ENCODE measurements around the gene CCM2. TPM values are rescaled to one million over a fixed set of nuclear protein-coding genes. Genes with fewer than 3 reads are reported as not detected.

The CCM2 gene
- total RNA-seq, 1 donor from 2014 or later: 62.0 TPM

- Histone ChIP-seq H3K9me3 (ENCODE audit: insufficient read depth, low read depth, low read length) (no peaks in the 10 kb centered on the region), H2AFZ (ENCODE audit: low read depth, low read length) (peak within 1 kb of the TSS; percentile 89), H3K9ac (ENCODE audit: low read length) (peak within 1 kb of the TSS; percentile 64), H4K20me1 (ENCODE audit: insufficient read depth, low read length) (peaks cover 7% of the 10 kb centered on the region), H3K4me2 (ENCODE audit: low read length) (peak within 1 kb of the TSS; percentile 92), H3K79me2 (ENCODE audit: insufficient read depth, low read length) (no peaks in the 10 kb centered on the region), H3K36me3 (ENCODE audit: insufficient read depth, low read length) (no peaks in the 10 kb centered on the region), H3K27me3 (ENCODE audit: insufficient read depth, low read length) (no peaks in the 10 kb centered on the region), H3K4me3 (ENCODE audit: insufficient read depth, low read depth, low read length) (peak within 1 kb of the TSS; percentile 67), H3K4me1 (ENCODE audit: insufficient read depth, low read length) (peaks cover 6% of the 10 kb centered on the region), H3K27ac (ENCODE audit: low read depth, low read length) (no peak within 1 kb of the TSS)
- peaks cover 2% of the 10 kb centered on the region for H3K36me3 Mint-ChIP-seq (ENCODE audit: low read depth, unreplicated experiment)
- FAIRE-seq (no peak), DNase-seq (ENCODE audit: low read depth) (peak; percentile 19)
- H3K27me3 Mint-ChIP-seq (ENCODE audit: low read depth, unreplicated experiment): no peaks in the 10 kb centered on the region
- H3K4me3 Mint-ChIP-seq (ENCODE audit: unreplicated experiment): peak within 1 kb of the TSS; percentile 79
- H3K9me3 Mint-ChIP-seq (ENCODE audit: unreplicated experiment): no peaks in the 10 kb centered on the region
- no peak within 1 kb of the TSS for H3K27ac Mint-ChIP-seq (ENCODE audit: unreplicated experiment)
- peaks cover 9% of the 10 kb centered on the region for H3K4me1 Mint-ChIP-seq (ENCODE audit: low read depth, unreplicated experiment)
- TF ChIP-seq CTCF (IDR thresholded peaks at IDR 0.05; ENCODE audit: insufficient read depth, low read depth, low read length) (no peak), EZH2 (IDR thresholded peaks at IDR 0.05; ENCODE audit: insufficient read depth, low read length) (no peak)
Measured at GRCh38 chr7:45088821-45089340, 88.9 kb downstream of the CCM2 start, which contains the start of gene NACAD. Gene NACAD, minus strand, starts transcription at chr7:45088969. Its CDS starts 75 bp downstream, at chr7:45088894.

- no peak overlapping the region for H3K27ac ChIP-seq (ENCODE audit: low read depth, low read length)
- H3K4me3 ChIP-seq (ENCODE audit: insufficient read depth, low read depth, low read length): peak overlapping the region; percentile 67
- no peaks in the 10 kb centered on the region for H3K27me3 ChIP-seq (ENCODE audit: insufficient read depth, low read length)
- FAIRE-seq (no peak), DNase-seq (ENCODE audit: low read depth) (peak; percentile 29)
- H3K4me3 Mint-ChIP-seq (ENCODE audit: unreplicated experiment): peak overlapping the region; percentile 79
- H4K20me1 ChIP-seq (ENCODE audit: insufficient read depth, low read length): peaks cover 7% of the 10 kb centered on the region
- peak overlapping the region; percentile 92 for H3K4me2 ChIP-seq (ENCODE audit: low read length)
- peaks cover 2% of the 10 kb centered on the region for H3K36me3 Mint-ChIP-seq (ENCODE audit: low read depth, unreplicated experiment)
- H3K9ac ChIP-seq (ENCODE audit: low read length): peak overlapping the region; percentile 64
- peaks cover 9% of the 10 kb centered on the region for H3K4me1 Mint-ChIP-seq (ENCODE audit: low read depth, unreplicated experiment)
- H2AFZ ChIP-seq (ENCODE audit: low read depth, low read length): peak overlapping the region; percentile 89
- no peaks in the 10 kb centered on the region for H3K27me3 Mint-ChIP-seq (ENCODE audit: low read depth, unreplicated experiment)
- no peaks in the 10 kb centered on the region for H3K36me3 ChIP-seq (ENCODE audit: insufficient read depth, low read length)
- H3K9me3 Mint-ChIP-seq (ENCODE audit: unreplicated experiment): no peaks in the 10 kb centered on the region
- no peak for TF ChIP-seq CTCF (IDR thresholded peaks at IDR 0.05; ENCODE audit: insufficient read depth, low read depth, low read length)
- TF ChIP-seq EZH2 (IDR thresholded peaks at IDR 0.05; ENCODE audit: insufficient read depth, low read length): no peak
- no peaks in the 10 kb centered on the region for H3K79me2 ChIP-seq (ENCODE audit: insufficient read depth, low read length)
- H3K4me1 ChIP-seq (ENCODE audit: insufficient read depth, low read length): peaks cover 6% of the 10 kb centered on the region
- H3K9me3 ChIP-seq (ENCODE audit: insufficient read depth, low read depth, low read length): no peaks in the 10 kb centered on the region
- H3K27ac Mint-ChIP-seq (ENCODE audit: unreplicated experiment): no peak overlapping the region
Measured at GRCh38 chr7:45089341-45089891, 89.4 kb downstream of the CCM2 start.

Measured in astrocyte (in vitro differentiated cells and primary cell).